GM21526 (cell line): Measurements from ENCODE around the gene PLEKHA4.

Source experiments
- ATAC-seq: cut with Tn5 transposase; IDR thresholded peaks from one replicate; pipeline ENCODE4 v1.9.1; 2021; ENCODE audit warnings: moderate library complexity; ENCODE audit not compliant: unreplicated experiment, low FRiP score

PLEKHA4 gene

GRCh38 chr19:48833977-48834376 is 34.4 kb downstream of the PLEKHA4 start:
- no peak for ATAC-seq

- no peak for ATAC-seq
Observed at GRCh38 chr19:48833049-48833448, 35.4 kb downstream of the PLEKHA4 start.

- ATAC-seq, result no peak
Observed at GRCh38 chr19:48830965-48831364, 37.5 kb downstream of the PLEKHA4 start.

GRCh38 chr19:48830088-48830487 is 38.3 kb downstream of the PLEKHA4 start:
- ATAC-seq, result no peak

GRCh38 chr19:48826606-48827020 is 41.8 kb downstream of the PLEKHA4 start:
- no peak for ATAC-seq

GRCh38 chr19:48822514-48822913 is 45.9 kb downstream of the PLEKHA4 start:
- no peak for ATAC-seq

GRCh38 chr19:48821633-48822032 is 46.8 kb downstream of the PLEKHA4 start:
- ATAC-seq, result no peak

- ATAC-seq, result no peak
Observed at GRCh38 chr19:48819366-48819816, 49.0 kb downstream of the PLEKHA4 start.

GRCh38 chr19:48818234-48818820 is 50.1 kb downstream of the PLEKHA4 start:
- no peak for ATAC-seq

- ATAC-seq, result no peak
Observed at GRCh38 chr19:48817585-48818124, 50.8 kb downstream of the PLEKHA4 start.

- no peak for ATAC-seq
Observed at GRCh38 chr19:48815870-48816501, 52.4 kb downstream of the PLEKHA4 start.

- no peak for ATAC-seq
Observed at GRCh38 chr19:48814895-48815294, 53.5 kb downstream of the PLEKHA4 start.

- no peak for ATAC-seq
Observed at GRCh38 chr19:48813123-48813913, 55.1 kb downstream of the PLEKHA4 start.

- no peak for ATAC-seq
Observed at GRCh38 chr19:48812094-48812929, 56.1 kb downstream of the PLEKHA4 start.

- no peak for ATAC-seq
Observed at GRCh38 chr19:48810151-48810550, 58.3 kb downstream of the PLEKHA4 start.

GRCh38 chr19:48807590-48808308 is 60.7 kb downstream of the PLEKHA4 start:
- ATAC-seq, result no peak

GRCh38 chr19:48806818-48807589 is 61.4 kb downstream of the PLEKHA4 start:
- no peak for ATAC-seq

GRCh38 chr19:48806518-48806817 is 61.9 kb downstream of the PLEKHA4 start:
- ATAC-seq, result no peak

- no peak for ATAC-seq
Observed at GRCh38 chr19:48805452-48805851, 63.0 kb downstream of the PLEKHA4 start.
